SK-N-SH (cell line): ENCODE results near the gene MT1F. TPM values are rescaled to one million over a fixed set of nuclear protein-coding genes. Genes with fewer than 3 reads are reported as not detected.

ENCODE experiments used
- CTCF ChIA-PET: fragments of 300-600, 350-600 bp; formaldehyde crosslinking; extraction: SDS; loops from one replicate; lab custom pipeline; 2021; lab: Yijun Ruan, JAX
- POLR2A ChIA-PET: fragments of 350-600 bp; sonication (Branson Sonifier 250); formaldehyde crosslinking; extraction: SDS; loops from one replicate; lab custom pipeline; 2020; ENCODE audit warnings: antibody characterized with exemption, inconsistent platforms; lab: Yijun Ruan, JAX
- DNase-seq: peaks from one replicate; pipeline ENCODE4 v3.0.0; 2012
- H2AFZ ChIP-seq: fragments of 200-600 bp; sonication (generic); 2 replicates; pipeline ENCODE4 v1.8.1; 2016; ENCODE audit warnings: antibody characterized with exemption, mild to moderate bottlenecking, low read depth
- H3F3A ChIP-seq: fragments of 200-600 bp; sonication (generic); replicated peaks from 2 replicates; pipeline ENCODE3; 2016; ENCODE audit warnings: antibody characterized with exemption, mild to moderate bottlenecking; ENCODE audit not compliant: insufficient read depth
- H3K27ac ChIP-seq, 2 experiments: fragments of 200-500 bp in 1 of 2; fragments of 200-600 bp in 1 of 2; sonication (Bioruptor generic) in 1 of 2; sonication (generic), shearing (Covaris generic) in 1 of 2; 2 replicates each; pipeline versions ENCODE4 v1.5.1 to v1.6.1; 2014 to 2016; ENCODE audit warnings: low read depth in 2 of 2, inconsistent platforms in 1 of 2, low read length in 1 of 2, mild to moderate bottlenecking in 1 of 2, mixed read lengths in 1 of 2
- H3K27me3 ChIP-seq: fragments of 200-600 bp; sonication (generic), shearing (Covaris generic); 2 replicates; pipeline ENCODE4 v1.6.1; 2016; ENCODE audit warnings: mixed run types; ENCODE audit not compliant: insufficient read depth
- H3K36me3 ChIP-seq, 2 experiments: fragments of 200-500 bp in 1 of 2; fragments of 200-600 bp in 1 of 2; sonication (Bioruptor generic) in 1 of 2; sonication (generic) in 1 of 2; replicated peaks in 1 of 2; 2 replicates each; pipeline versions ENCODE3 to v1.5.1; 2014 to 2016; ENCODE audit warnings: low read length in 1 of 2, mild to moderate bottlenecking in 1 of 2; ENCODE audit not compliant: insufficient read depth in 2 of 2, control insufficient read depth in 1 of 2
- H3K4me1 ChIP-seq, 2 experiments: fragments of 200-500 bp in 1 of 2; fragments of 200-600 bp in 1 of 2; sonication (Bioruptor generic) in 1 of 2; sonication (generic), shearing (Covaris generic) in 1 of 2; 2 replicates each; pipeline versions ENCODE4 v1.5.1 to v1.6.1; 2014 to 2016; ENCODE audit warnings: low read depth in 1 of 2, low read length in 1 of 2, mixed run types in 1 of 2; ENCODE audit not compliant: insufficient read depth in 2 of 2, control insufficient read depth in 1 of 2
- H3K4me2 ChIP-seq: fragments of 200-600 bp; sonication (generic), shearing (Covaris generic); 2 replicates; pipeline ENCODE4 v1.6.1; 2017; ENCODE audit warnings: mixed run types
- H3K4me3 ChIP-seq, 2 experiments: fragments of 200-500 bp in 1 of 2; fragments of 200-600 bp in 1 of 2; sonication (Bioruptor generic) in 1 of 2; sonication (generic), shearing (Covaris generic) in 1 of 2; 2 replicates each; pipeline versions ENCODE4 v1.5.1 to v1.8.1; 2014 to 2016; ENCODE audit warnings: low read depth in 2 of 2, inconsistent platforms in 1 of 2, low read length in 1 of 2, mild to moderate bottlenecking in 1 of 2, mixed read lengths in 1 of 2, moderate library complexity in 1 of 2
- H3K79me2 ChIP-seq: fragments of 200-600 bp; sonication (generic); 2 replicates; pipeline ENCODE4 v1.8.1; 2017; ENCODE audit warnings: mild to moderate bottlenecking; ENCODE audit not compliant: insufficient read depth
- H3K9ac ChIP-seq: fragments of 200-600 bp; sonication (generic); 2 replicates; pipeline ENCODE4 v1.6.1; 2017; ENCODE audit warnings: mixed run types
- H3K9me2 ChIP-seq: fragments of 200-600 bp; sonication (generic); 2 replicates; pipeline ENCODE4 v1.6.1; 2017; ENCODE audit warnings: mixed run types
- H3K9me3 ChIP-seq: fragments of 200-600 bp; sonication (generic); 2 replicates; pipeline ENCODE4 v1.6.1; 2017; ENCODE audit warnings: mixed run types, mild to moderate bottlenecking, moderate library complexity
- H4K20me1 ChIP-seq: fragments of 200-600 bp; sonication (generic); 2 replicates; pipeline ENCODE4 v1.6.1; 2017; ENCODE audit warnings: mild to moderate bottlenecking, mixed run types; ENCODE audit not compliant: insufficient read depth
- CTCF ChIP-seq: fragments of 200-600 bp; sonication (generic); IDR thresholded peaks from 2 replicates; pipeline ENCODE4 v1.6.1; 2017; ENCODE audit warnings: antibody characterized with exemption, mild to moderate bottlenecking, moderate library complexity
- EP300 ChIP-seq, 2 experiments: IDR thresholded peaks; 2 replicates each; pipeline versions ENCODE4 v1.4.0 to v1.6.1; 2012; ENCODE audit warnings: borderline replicate concordance in 1 of 2, low read depth in 1 of 2, low read length in 1 of 2
- FOSL2 ChIP-seq: IDR thresholded peaks from 2 replicates; pipeline ENCODE4 v1.4.0; 2012; ENCODE audit warnings: low read depth, mild to moderate bottlenecking, moderate library complexity, borderline replicate concordance
- GATA2 ChIP-seq: sonication (generic); formaldehyde crosslinking; IDR thresholded peaks from 2 replicates; pipeline ENCODE4 v1.5.0; 2020; ENCODE audit warnings: mild to moderate bottlenecking, missing genetic modification reagents
- MXI1 ChIP-seq: IDR thresholded peaks from 2 replicates; pipeline ENCODE4 v1.6.1; 2012; ENCODE audit warnings: mild to moderate bottlenecking, low read depth, low read length, improper control_type of control experiment
- RAD21 ChIP-seq: IDR thresholded peaks from 2 replicates; pipeline ENCODE4 v1.6.1; 2012; ENCODE audit warnings: mild to moderate bottlenecking, low read length
- REST ChIP-seq: IDR thresholded peaks from 2 replicates; pipeline ENCODE4 v1.6.1; 2012; ENCODE audit warnings: mild to moderate bottlenecking, low read depth, low read length, moderate library complexity
- RFX5 ChIP-seq: IDR thresholded peaks from 2 replicates; pipeline ENCODE4 v1.6.1; 2012; ENCODE audit warnings: mild to moderate bottlenecking, improper control_type of control experiment, low read length
- YY1 ChIP-seq: IDR thresholded peaks from 2 replicates; pipeline ENCODE4 v1.4.0; 2012; ENCODE audit warnings: low read depth, mild to moderate bottlenecking
- WGBS: methylation state at CpG from one replicate; pipeline ENCODE4 v1.1.6; 2017; ENCODE audit warnings: low lambda C conversion rate; 5-methylcytosine and 5-hydroxymethylcytosine counted together
- polyA plus RNA-seq, 3 experiments: library from polyadenylated mRNA; depleted of rRNA; stranded (reverse); fragments of >200 nt; gene quantifications; 2 replicates each; pipeline ENCODE4 v1.2.3, GENCODE V29; 2012

Gene MT1F
- polyA plus RNA-seq, 1 of the 3 experiments (the other 2 are of a cell fraction), result 13.0 TPM

GRCh38 chr16:56700195-56700594 lies 42.4 kb downstream of the MT1F start:
- TF ChIP-seq CTCF (no peak), RFX5 (no peak), REST (no peak), MXI1 (no peak), GATA2 (CRISPR knock-in tag) (no peak), RAD21 (no peak), YY1 (no peak), EP300 (IDR thresholded peaks at IDR 0.05; ENCODE audit: borderline replicate concordance in 1 of 2, low read depth in 1 of 2, low read length in 1 of 2) (no peak)
- H3K79me2 ChIP-seq, result no peaks in the 10 kb centered on the region
- H3K9ac ChIP-seq, result no peak overlapping the region
- CTCF ChIA-PET, result interaction anchor here (1.0 to 5.3 kb wide), 3 partner anchors 16 to 123 kb away, joined by 5 to 138 read pairs (median 41); partner anchors contain the start of gene MT1X
- no peak overlapping the region for H3K27ac ChIP-seq
- H3K9me2 ChIP-seq, result no peaks in the 10 kb centered on the region
- no peaks in the 10 kb centered on the region for H3K27me3 ChIP-seq
- H3F3A ChIP-seq, result no peaks in the 10 kb centered on the region
- H2AFZ ChIP-seq, result no peak overlapping the region
- no peak overlapping the region for H3K4me3 ChIP-seq
- no peaks in the 10 kb centered on the region for H4K20me1 ChIP-seq
- DNase-seq, result no peak
- no peaks in the 10 kb centered on the region; a peak in 1 of 4 replicates for H3K4me1 ChIP-seq
- H3K9me3 ChIP-seq, result no peaks in the 10 kb centered on the region
- POLR2A ChIA-PET, result no interaction called here
- no peaks in the 10 kb centered on the region for H3K36me3 ChIP-seq
- WGBS, result 48% methylated on average over 1 of the region's 1 CpG
- H3K4me2 ChIP-seq, result no peak overlapping the region

DNA sequence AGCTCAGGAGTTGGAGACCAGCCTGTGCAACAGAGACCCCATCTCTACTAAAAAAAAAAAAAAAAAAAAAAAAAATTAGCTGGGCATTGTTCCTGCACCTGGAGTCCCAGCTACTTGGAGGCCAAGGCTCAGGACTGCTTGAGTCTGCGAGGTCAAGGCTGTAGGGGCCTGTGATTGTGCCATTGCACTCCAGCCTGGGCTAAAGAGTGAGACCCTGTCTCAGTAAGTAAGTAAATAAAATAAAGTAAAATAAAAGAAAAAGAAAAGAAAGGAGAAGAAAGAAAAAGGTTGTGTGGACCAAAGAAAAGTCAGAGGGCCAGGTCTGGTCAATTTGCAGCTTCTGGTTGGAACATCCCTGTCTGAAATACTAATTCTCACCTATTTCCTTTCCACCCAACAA lies 42.9 kb downstream of the MT1F start:
- POLR2A ChIA-PET, result no interaction called here
- Histone ChIP-seq H3K4me3 (no peak overlapping the region), H3K27me3 (no peaks in the 10 kb centered on the region), H3K4me2 (no peak overlapping the region), H3K79me2 (no peaks in the 10 kb centered on the region), H3K4me1 (no peaks in the 10 kb centered on the region; a peak in 1 of 4 replicates), H4K20me1 (no peaks in the 10 kb centered on the region), H3K9me2 (no peaks in the 10 kb centered on the region), H2AFZ (no peak overlapping the region), H3K36me3 (no peaks in the 10 kb centered on the region), H3K9ac (no peak overlapping the region), H3K9me3 (no peaks in the 10 kb centered on the region), H3K27ac (no peak overlapping the region), H3F3A (no peaks in the 10 kb centered on the region)
- no peak for DNase-seq
- CTCF ChIA-PET, result interaction anchor here (1.0 to 5.3 kb wide), 8 partner anchors 8 to 762 kb away, joined by 3 to 138 read pairs (median 12); partner anchors contain the start of genes MT1X and POLR2C
- WGBS, result 83% methylated on average over 1 of the region's 1 CpG
- TF ChIP-seq FOSL2, result no peak
